ENCODE results near the gene ZNF598. TPM values are rescaled to one million over a fixed set of nuclear protein-coding genes. Genes with fewer than 3 reads are reported as not detected.

Gene ZNF598
- total RNA-seq, 1 experiment from 2014 or later, result 50.4 TPM

DNA sequence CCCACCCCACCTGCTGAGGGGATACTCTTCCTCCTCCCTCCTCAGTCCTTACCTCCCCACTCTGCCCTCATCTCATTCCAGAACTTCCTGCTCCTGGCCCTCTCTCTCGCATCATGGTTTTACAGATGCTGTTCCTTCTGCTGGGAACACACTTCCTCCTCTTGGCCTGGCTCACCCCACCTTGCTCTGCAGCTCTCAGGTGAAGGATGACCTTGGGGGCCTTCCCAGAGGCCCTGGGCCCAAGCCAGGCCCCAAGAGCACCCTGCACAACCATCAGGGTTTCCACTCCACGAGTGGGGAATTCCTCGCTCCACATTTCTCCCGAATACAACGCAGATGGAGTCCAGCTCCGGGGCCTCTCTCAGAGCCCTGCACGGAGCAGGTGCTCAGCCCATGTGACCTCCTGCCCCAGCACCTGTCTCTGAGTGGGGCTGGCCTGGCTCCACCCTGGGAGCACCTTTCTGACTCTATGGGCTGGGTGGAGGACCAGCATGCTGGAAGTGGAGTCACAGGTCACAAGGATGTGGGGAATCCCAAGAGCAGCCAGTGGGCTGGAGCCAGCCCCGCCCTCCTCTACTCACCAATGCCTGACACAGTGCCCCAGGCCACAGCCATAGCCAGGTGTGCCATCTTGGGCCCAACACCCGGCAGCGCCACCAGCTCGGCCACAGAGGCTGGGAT lies 33.5 kb upstream of the ZNF598 start:
- H3K4me1 ChIP-seq, result peaks cover 4% of the 10 kb centered on the region; the same call in 1 of the 2 replicates
- no peaks in the 10 kb centered on the region for H3K36me3 ChIP-seq (ENCODE audit: control insufficient read depth, insufficient read depth, low read length)
- no peak overlapping the region for H3K4me3 ChIP-seq (ENCODE audit: low read depth, low read length)
- ChIA-PET POLR2A (no interaction called here), CTCF (no interaction called here)
- Mint-ChIP-seq H3K27ac (ENCODE audit: unreplicated experiment) (peak overlapping the region; percentile 24), H3K4me1 (ENCODE audit: low read depth, unreplicated experiment) (peaks cover 12% of the 10 kb centered on the region), H3K9me3 (ENCODE audit: unreplicated experiment) (no peaks in the 10 kb centered on the region), H3K27me3 (ENCODE audit: insufficient read depth, unreplicated experiment) (no peaks in the 10 kb centered on the region), H3K4me3 (ENCODE audit: unreplicated experiment) (no peak overlapping the region), H3K36me3 (ENCODE audit: insufficient read depth, unreplicated experiment) (peaks cover 11% of the 10 kb centered on the region)
- BruUV-seq (replicated peaks), result no TSS peak
- DNase-seq, result no peak
- no peaks in the 10 kb centered on the region for H3K9me3 ChIP-seq
- no peaks in the 10 kb centered on the region for H3K27me3 ChIP-seq (replicated peaks; ENCODE audit: control insufficient read depth, insufficient read depth, low read length)
- intact Hi-C loops (cut with micrococcal nuclease; ENCODE audit: unreplicated experiment), result no loop called here
- TF ChIP-seq, protein P1, sequence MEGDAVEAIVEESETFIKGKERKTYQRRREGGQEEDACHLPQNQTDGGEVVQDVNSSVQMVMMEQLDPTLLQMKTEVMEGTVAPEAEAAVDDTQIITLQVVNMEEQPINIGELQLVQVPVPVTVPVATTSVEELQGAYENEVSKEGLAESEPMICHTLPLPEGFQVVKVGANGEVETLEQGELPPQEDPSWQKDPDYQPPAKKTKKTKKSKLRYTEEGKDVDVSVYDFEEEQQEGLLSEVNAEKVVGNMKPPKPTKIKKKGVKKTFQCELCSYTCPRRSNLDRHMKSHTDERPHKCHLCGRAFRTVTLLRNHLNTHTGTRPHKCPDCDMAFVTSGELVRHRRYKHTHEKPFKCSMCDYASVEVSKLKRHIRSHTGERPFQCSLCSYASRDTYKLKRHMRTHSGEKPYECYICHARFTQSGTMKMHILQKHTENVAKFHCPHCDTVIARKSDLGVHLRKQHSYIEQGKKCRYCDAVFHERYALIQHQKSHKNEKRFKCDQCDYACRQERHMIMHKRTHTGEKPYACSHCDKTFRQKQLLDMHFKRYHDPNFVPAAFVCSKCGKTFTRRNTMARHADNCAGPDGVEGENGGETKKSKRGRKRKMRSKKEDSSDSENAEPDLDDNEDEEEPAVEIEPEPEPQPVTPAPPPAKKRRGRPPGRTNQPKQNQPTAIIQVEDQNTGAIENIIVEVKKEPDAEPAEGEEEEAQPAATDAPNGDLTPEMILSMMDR (IDR thresholded peaks at IDR 0.05; ENCODE audit: insufficient read depth in 1 of 2, low read depth in 1 of 2, low read length in 1 of 2, severe bottlenecking in 1 of 2, unreplicated experiment in 1 of 2), result no peak

DNA sequence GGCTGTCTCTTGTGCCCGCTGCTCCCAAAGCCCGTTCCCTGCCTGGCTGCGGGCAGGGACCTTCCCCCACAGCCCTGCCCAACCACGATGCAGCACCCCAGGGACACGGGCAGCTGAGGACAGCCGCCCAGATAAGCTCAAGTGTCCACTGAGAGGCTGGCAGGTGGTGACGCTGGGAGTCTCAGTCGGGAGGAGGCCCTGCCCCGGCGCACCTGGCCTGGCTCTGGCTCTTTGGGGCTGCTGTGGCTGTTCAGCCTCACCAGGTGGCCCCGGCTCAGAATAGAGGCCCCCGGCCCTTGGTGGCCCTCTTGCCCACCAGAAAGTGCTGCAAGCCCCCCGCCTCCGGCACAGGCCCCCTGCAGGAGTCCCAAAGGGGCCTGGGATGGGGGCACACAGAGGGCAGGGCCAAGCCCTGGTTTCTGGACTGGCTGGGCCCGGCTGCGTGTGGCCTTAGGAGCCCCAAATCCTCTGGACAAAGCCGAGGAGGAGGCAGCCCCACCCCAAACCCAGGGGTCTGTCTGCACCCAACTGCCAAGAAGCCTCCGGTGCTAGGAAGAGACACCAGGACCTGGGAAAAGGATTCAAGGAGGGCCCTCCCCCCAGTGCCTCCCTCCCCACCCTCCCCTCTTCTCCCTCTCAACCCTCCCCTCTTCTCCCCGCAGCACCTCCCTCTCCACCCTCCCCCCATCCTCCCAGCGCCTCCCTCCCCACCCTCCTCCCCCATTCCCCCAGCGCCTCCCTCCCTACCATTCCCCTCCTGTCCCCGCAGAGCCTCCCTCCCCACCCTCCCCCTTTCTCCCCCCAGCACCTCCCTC lies 32.8 kb upstream of the ZNF598 start:
- H3K27ac Mint-ChIP-seq (ENCODE audit: unreplicated experiment), result no peak overlapping the region

More for the DNA sequence above, 32.8 kb upstream of the ZNF598 start:
- Mint-ChIP-seq H3K4me1 (ENCODE audit: low read depth, unreplicated experiment) (peaks cover 12% of the 10 kb centered on the region), H3K36me3 (ENCODE audit: insufficient read depth, unreplicated experiment) (peaks cover 16% of the 10 kb centered on the region), H3K27me3 (ENCODE audit: insufficient read depth, unreplicated experiment) (no peaks in the 10 kb centered on the region), H3K9me3 (ENCODE audit: unreplicated experiment) (no peaks in the 10 kb centered on the region), H3K4me3 (ENCODE audit: unreplicated experiment) (no peak overlapping the region)
- CTCF ChIA-PET, result no interaction called here
- TF ChIP-seq, protein P1 (IDR thresholded peaks at IDR 0.05; ENCODE audit: insufficient read depth in 1 of 2, low read depth in 1 of 2, low read length in 1 of 2, severe bottlenecking in 1 of 2, unreplicated experiment in 1 of 2), result no peak
- intact Hi-C loops (cut with micrococcal nuclease; ENCODE audit: unreplicated experiment), result no loop called here
- Histone ChIP-seq H3K4me3 (ENCODE audit: low read depth, low read length) (no peak overlapping the region), H3K36me3 (ENCODE audit: control insufficient read depth, insufficient read depth, low read length) (no peaks in the 10 kb centered on the region), H3K4me1 (peaks cover 4% of the 10 kb centered on the region; the same call in 1 of the 2 replicates), H3K27me3 (replicated peaks; ENCODE audit: control insufficient read depth, insufficient read depth, low read length) (no peaks in the 10 kb centered on the region), H3K9me3 (no peaks in the 10 kb centered on the region)
- DNase-seq, result no peak
- POLR2A ChIA-PET, result no interaction called here
- no TSS peak for BruUV-seq (replicated peaks)
